Caki2 (cell line): Measurements from ENCODE around the gene ELAPOR2. TPM values are rescaled to one million over a fixed set of nuclear protein-coding genes. Genes with fewer than 3 reads are reported as not detected.
"Not testable (repeated sequence)": the region's sequence is repeated elsewhere in the genome, so short reads cannot be mapped to it uniquely, and the experiment has no call there.

Experiments
- DNase-seq: peaks from one replicate; pipeline ENCODE4 v3.0.0-alpha.2; 2015; ENCODE audit warnings: low read depth
- in situ Hi-C: cut with HindIII; loops from 2 replicates; pipeline ENCODE4 v1.10.0; 2016; ENCODE audit warnings: low sequenced_read_pairs, low pct_unique_long_range_greater_than_20kb, mixed read lengths
- total RNA-seq: library from RNA; depleted of rRNA; stranded (reverse); fragments of >200 nt; shearing (Covaris generic); gene quantifications from 2 replicates; pipeline ENCODE4 v1.2.3, GENCODE V29; 2014; ENCODE audit warnings: low replicate concordance

Gene ELAPOR2
- total RNA-seq, 1 experiment from 2014 or later: not detected

GRCh38 chr7:87048839-87049238, 10.6 kb downstream of the ELAPOR2 start:
- in situ Hi-C loops: no loop called here
- no peak for DNase-seq

- no peak for DNase-seq
- in situ Hi-C loops: no loop called here
These were observed 13.0 kb downstream of the ELAPOR2 start for GRCh38 chr7:87046456-87046855.

- in situ Hi-C loops, DNase-seq: not testable (repeated sequence)
These were observed 14.7 kb downstream of the ELAPOR2 start for GRCh38 chr7:87044713-87045112.

- in situ Hi-C loops, DNase-seq: not testable (repeated sequence)
These were observed 17.9 kb downstream of the ELAPOR2 start for GRCh38 chr7:87041586-87041985.

- DNase-seq, in situ Hi-C loops: not testable (repeated sequence)
These were observed 19.7 kb downstream of the ELAPOR2 start for GRCh38 chr7:87039691-87040299.

- in situ Hi-C loops: no loop called here
- no peak for DNase-seq
These were observed 20.3 kb downstream of the ELAPOR2 start for GRCh38 chr7:87038993-87039690.

GRCh38 chr7:87036985-87037384, 22.5 kb downstream of the ELAPOR2 start:
- no peak for DNase-seq
- in situ Hi-C loops: no loop called here

GRCh38 chr7:87032604-87033339, 26.7 kb downstream of the ELAPOR2 start:
- in situ Hi-C loops: no loop called here

GRCh38 chr7:87029078-87029477, 30.4 kb downstream of the ELAPOR2 start:
- no peak for DNase-seq
- in situ Hi-C loops: no loop called here

More at GRCh38 chr7:87032604-87033339, 26.7 kb downstream of the ELAPOR2 start:
- no peak for DNase-seq

GRCh38 chr7:87028636-87029035, 30.8 kb downstream of the ELAPOR2 start:
- DNase-seq: no peak
- in situ Hi-C loops: no loop called here

GRCh38 chr7:87027900-87028299, 31.6 kb downstream of the ELAPOR2 start:
- no peak for DNase-seq
- in situ Hi-C loops: no loop called here

GRCh38 chr7:87021285-87021684, 38.2 kb downstream of the ELAPOR2 start:
- in situ Hi-C loops: no loop called here
- DNase-seq: no peak

- in situ Hi-C loops: no loop called here
- DNase-seq: no peak
These were observed 42.8 kb downstream of the ELAPOR2 start for GRCh38 chr7:87016606-87017005.

GRCh38 chr7:87013840-87014190, 45.6 kb downstream of the ELAPOR2 start:
- no peak for DNase-seq
- in situ Hi-C loops: no loop called here

- in situ Hi-C loops: no loop called here
- no peak for DNase-seq
These were observed 46.2 kb downstream of the ELAPOR2 start for GRCh38 chr7:87013136-87013839.
